HepG2 (cell line): ENCODE measurements around the gene NOXO1. TPM values are rescaled to one million over a fixed set of nuclear protein-coding genes. Genes with fewer than 3 reads are reported as not detected.
A peak's percentile ranks its signal among the peaks of the same experiment; 100 is the strongest.

ENCODE experiments used
- KLF11 ChIP-seq: IDR thresholded peaks from 2 replicates; pipeline ENCODE4 v1.6.1; 2016; ENCODE audit warnings: missing compliant biosample characterization
- NAIF1 ChIP-seq: sonication (generic); formaldehyde crosslinking; IDR thresholded peaks from 2 replicates; pipeline ENCODE4 v1.5.0; 2020; ENCODE audit warnings: mild to moderate bottlenecking, missing genetic modification reagents, borderline replicate concordance
- RELA ChIP-seq: sonication (generic); formaldehyde crosslinking; IDR thresholded peaks from 2 replicates; pipeline ENCODE4 v1.4.0; 2020; ENCODE audit warnings: missing genetic modification reagents
- SMAD9 ChIP-seq: sonication (generic); formaldehyde crosslinking; IDR thresholded peaks from 2 replicates; pipeline ENCODE4 v1.5.1; 2020; ENCODE audit warnings: mild to moderate bottlenecking, missing genetic modification reagents
- ZFP41 ChIP-seq: sonication (generic); formaldehyde crosslinking; IDR thresholded peaks from 2 replicates; pipeline ENCODE4 v1.4.0; 2020; ENCODE audit warnings: mild to moderate bottlenecking, missing genetic modification reagents, borderline replicate concordance
- ZNF234 ChIP-seq: sonication (generic); formaldehyde crosslinking; conservative IDR thresholded peaks from 2 replicates; pipeline ENCODE4 v1.5.1; 2020; ENCODE audit warnings: mild to moderate bottlenecking, missing genetic modification reagents
- ZNF235 ChIP-seq: sonication (generic); formaldehyde crosslinking; IDR thresholded peaks from 2 replicates; pipeline ENCODE4 v1.8.1; 2023; ENCODE audit warnings: mild to moderate bottlenecking, missing genetic modification reagents, borderline replicate concordance
- ZNF577 ChIP-seq: sonication (generic); formaldehyde crosslinking; IDR thresholded peaks from 2 replicates; pipeline ENCODE4 v1.4.0; 2020; ENCODE audit warnings: mild to moderate bottlenecking, low read depth, missing genetic modification reagents, borderline replicate concordance
- ZNF670 ChIP-seq: sonication (generic); formaldehyde crosslinking; IDR thresholded peaks from 2 replicates; pipeline ENCODE4 v1.8.0; 2022; ENCODE audit warnings: mild to moderate bottlenecking, missing genetic modification reagents, borderline replicate concordance
- polyA plus RNA-seq, 8 experiments: library from polyadenylated mRNA; depleted of rRNA in 3 of 8; stranded (reverse) in 7 of 8; unstranded in 1 of 8; fragments of >200 nt; fragmentation: Illumina TruSeq in 4 of 8; extraction: Trizol in 4 of 8; gene quantifications; 2 replicates each; pipeline versions ENCODE4 v1.2.1 to v1.2.3, GENCODE V29; 2011 to 2016; ENCODE audit warnings: low read depth in 4 of 8, missing spikeins in 1 of 8, mixed read lengths in 1 of 8; ENCODE audit not compliant: insufficient read depth in 1 of 8
- total RNA-seq, 5 experiments: library from RNA; depleted of rRNA; stranded (reverse); fragments of >200 nt; fragmentation: Illumina TruSeq; extraction: Trizol; gene quantifications; 2 replicates each; pipeline ENCODE4 v1.2.3, GENCODE V29; 2016; ENCODE audit warnings: low read depth in 1 of 5
- TF ChIP-seq, protein P1 (sequence below): sonication (generic); formaldehyde crosslinking; IDR thresholded peaks from 2 replicates; pipeline ENCODE4 v1.9.0; 2021; ENCODE audit warnings: mild to moderate bottlenecking, missing genetic modification reagents
- TF ChIP-seq, protein P2 (sequence below): IDR thresholded peaks from 2 replicates; pipeline ENCODE4 v1.4.0; 2020; ENCODE audit warnings: mild to moderate bottlenecking, missing genetic modification reagents
- TF ChIP-seq, protein P3 (sequence below): sonication (generic); formaldehyde crosslinking; IDR thresholded peaks from 2 replicates; pipeline ENCODE4 v1.5.1; 2020; ENCODE audit warnings: missing genetic modification reagents, mild to moderate bottlenecking, borderline replicate concordance
- TF ChIP-seq, protein P4 (sequence below): IDR thresholded peaks from 2 replicates; pipeline ENCODE4 v1.6.1; 2016; ENCODE audit warnings: missing biosample characterization, missing genetic modification reagents, low read depth

Gene NOXO1
- total and polyA plus RNA-seq, 2 of the 13 experiments (the other 11 are each of a cell fraction or from before 2014, with no cell fraction given) = 0.69 to 1.4 TPM

DNA sequence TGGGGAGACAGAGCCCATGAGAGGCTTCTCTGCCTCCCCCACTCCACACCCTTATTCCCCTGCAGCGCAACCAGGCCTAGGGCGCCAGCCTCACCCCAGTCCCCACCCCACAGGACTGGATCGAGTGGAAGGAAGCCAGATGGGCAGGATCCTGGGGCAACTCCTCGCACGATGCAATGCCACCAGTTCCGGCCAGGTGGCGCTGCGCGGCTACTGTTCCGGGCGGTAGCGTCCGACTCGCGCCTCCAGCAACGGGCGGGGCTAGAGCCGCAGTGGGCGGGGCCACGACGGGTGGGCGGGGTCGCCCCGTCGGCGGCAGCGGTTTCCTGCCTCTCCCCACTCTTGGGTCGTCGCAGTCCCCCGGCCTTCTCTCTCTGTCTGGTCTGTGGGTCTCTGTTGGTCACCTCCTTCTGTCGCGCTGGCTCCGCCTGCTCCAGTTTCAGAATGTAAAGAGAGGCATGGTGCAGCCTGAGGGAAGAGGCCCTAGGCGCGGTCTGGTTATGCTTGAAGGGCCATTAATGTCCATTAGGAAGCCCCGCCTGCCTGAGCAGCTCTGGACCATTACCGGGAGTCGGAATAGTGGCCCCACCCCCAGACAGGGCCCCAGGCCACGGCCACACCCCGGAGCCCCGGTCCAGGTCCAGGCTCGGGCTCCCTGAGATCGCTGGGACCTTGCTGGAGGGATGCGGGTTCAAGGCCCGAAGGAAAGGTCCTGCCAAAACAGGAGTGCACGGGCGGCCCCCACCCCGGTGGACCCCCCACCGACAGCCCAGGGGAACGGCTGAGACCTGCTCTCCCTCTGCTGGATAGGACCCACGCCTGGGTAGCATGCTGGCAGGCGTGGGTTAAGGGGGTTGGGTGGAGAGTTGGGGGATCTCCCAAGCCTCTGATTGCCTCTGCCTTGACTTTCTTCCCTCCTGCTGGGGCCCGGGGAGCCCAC, 42.1 kb upstream of the NOXO1 start (continued):
- TF ChIP-seq, protein P1, sequence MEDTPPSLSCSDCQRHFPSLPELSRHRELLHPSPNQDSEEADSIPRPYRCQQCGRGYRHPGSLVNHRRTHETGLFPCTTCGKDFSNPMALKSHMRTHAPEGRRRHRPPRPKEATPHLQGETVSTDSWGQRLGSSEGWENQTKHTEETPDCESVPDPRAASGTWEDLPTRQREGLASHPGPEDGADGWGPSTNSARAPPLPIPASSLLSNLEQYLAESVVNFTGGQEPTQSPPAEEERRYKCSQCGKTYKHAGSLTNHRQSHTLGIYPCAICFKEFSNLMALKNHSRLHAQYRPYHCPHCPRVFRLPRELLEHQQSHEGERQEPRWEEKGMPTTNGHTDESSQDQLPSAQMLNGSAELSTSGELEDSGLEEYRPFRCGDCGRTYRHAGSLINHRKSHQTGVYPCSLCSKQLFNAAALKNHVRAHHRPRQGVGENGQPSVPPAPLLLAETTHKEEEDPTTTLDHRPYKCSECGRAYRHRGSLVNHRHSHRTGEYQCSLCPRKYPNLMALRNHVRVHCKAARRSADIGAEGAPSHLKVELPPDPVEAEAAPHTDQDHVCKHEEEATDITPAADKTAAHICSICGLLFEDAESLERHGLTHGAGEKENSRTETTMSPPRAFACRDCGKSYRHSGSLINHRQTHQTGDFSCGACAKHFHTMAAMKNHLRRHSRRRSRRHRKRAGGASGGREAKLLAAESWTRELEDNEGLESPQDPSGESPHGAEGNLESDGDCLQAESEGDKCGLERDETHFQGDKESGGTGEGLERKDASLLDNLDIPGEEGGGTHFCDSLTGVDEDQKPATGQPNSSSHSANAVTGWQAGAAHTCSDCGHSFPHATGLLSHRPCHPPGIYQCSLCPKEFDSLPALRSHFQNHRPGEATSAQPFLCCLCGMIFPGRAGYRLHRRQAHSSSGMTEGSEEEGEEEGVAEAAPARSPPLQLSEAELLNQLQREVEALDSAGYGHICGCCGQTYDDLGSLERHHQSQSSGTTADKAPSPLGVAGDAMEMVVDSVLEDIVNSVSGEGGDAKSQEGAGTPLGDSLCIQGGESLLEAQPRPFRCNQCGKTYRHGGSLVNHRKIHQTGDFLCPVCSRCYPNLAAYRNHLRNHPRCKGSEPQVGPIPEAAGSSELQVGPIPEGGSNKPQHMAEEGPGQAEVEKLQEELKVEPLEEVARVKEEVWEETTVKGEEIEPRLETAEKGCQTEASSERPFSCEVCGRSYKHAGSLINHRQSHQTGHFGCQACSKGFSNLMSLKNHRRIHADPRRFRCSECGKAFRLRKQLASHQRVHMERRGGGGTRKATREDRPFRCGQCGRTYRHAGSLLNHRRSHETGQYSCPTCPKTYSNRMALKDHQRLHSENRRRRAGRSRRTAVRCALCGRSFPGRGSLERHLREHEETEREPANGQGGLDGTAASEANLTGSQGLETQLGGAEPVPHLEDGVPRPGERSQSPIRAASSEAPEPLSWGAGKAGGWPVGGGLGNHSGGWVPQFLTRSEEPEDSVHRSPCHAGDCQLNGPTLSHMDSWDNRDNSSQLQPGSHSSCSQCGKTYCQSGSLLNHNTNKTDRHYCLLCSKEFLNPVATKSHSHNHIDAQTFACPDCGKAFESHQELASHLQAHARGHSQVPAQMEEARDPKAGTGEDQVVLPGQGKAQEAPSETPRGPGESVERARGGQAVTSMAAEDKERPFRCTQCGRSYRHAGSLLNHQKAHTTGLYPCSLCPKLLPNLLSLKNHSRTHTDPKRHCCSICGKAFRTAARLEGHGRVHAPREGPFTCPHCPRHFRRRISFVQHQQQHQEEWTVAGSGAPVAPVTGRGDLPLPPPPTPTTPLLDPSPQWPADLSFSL (CRISPR knock-in tag) = no peak
- TF ChIP-seq, protein P2, sequence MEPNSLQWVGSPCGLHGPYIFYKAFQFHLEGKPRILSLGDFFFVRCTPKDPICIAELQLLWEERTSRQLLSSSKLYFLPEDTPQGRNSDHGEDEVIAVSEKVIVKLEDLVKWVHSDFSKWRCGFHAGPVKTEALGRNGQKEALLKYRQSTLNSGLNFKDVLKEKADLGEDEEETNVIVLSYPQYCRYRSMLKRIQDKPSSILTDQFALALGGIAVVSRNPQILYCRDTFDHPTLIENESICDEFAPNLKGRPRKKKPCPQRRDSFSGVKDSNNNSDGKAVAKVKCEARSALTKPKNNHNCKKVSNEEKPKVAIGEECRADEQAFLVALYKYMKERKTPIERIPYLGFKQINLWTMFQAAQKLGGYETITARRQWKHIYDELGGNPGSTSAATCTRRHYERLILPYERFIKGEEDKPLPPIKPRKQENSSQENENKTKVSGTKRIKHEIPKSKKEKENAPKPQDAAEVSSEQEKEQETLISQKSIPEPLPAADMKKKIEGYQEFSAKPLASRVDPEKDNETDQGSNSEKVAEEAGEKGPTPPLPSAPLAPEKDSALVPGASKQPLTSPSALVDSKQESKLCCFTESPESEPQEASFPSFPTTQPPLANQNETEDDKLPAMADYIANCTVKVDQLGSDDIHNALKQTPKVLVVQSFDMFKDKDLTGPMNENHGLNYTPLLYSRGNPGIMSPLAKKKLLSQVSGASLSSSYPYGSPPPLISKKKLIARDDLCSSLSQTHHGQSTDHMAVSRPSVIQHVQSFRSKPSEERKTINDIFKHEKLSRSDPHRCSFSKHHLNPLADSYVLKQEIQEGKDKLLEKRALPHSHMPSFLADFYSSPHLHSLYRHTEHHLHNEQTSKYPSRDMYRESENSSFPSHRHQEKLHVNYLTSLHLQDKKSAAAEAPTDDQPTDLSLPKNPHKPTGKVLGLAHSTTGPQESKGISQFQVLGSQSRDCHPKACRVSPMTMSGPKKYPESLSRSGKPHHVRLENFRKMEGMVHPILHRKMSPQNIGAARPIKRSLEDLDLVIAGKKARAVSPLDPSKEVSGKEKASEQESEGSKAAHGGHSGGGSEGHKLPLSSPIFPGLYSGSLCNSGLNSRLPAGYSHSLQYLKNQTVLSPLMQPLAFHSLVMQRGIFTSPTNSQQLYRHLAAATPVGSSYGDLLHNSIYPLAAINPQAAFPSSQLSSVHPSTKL = peak; percentile 12; the same call in 1 of the 2 replicates
- TF ChIP-seq NAIF1 (no peak), ZNF577 (CRISPR knock-in tag) (no peak), ZNF670 (CRISPR knock-in tag) (no peak), SMAD9 (CRISPR knock-in tag) (no peak), KLF11 (CRISPR knock-in tag) (no peak), ZNF235 (CRISPR knock-in tag) (no peak), ZNF234 (CRISPR knock-in tag) (no peak), ZFP41 (CRISPR knock-in tag) (no peak), RELA (CRISPR knock-in tag) (no peak)
- TF ChIP-seq, protein P3, sequence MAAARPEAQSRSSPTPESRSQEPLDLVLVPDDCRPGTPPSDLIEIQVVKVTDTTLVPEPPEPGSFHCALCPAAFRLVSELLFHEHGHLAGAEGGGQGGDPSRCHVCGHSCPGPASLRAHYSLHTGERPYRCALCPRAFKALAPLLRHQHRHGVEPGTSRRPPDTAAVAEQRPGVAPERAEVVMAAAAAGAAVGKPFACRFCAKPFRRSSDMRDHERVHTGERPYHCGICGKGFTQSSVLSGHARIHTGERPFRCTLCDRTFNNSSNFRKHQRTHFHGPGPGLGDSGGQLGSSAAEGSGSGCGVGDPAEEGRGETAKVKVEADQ (CRISPR knock-in tag) = no peak
- TF ChIP-seq, protein P4, sequence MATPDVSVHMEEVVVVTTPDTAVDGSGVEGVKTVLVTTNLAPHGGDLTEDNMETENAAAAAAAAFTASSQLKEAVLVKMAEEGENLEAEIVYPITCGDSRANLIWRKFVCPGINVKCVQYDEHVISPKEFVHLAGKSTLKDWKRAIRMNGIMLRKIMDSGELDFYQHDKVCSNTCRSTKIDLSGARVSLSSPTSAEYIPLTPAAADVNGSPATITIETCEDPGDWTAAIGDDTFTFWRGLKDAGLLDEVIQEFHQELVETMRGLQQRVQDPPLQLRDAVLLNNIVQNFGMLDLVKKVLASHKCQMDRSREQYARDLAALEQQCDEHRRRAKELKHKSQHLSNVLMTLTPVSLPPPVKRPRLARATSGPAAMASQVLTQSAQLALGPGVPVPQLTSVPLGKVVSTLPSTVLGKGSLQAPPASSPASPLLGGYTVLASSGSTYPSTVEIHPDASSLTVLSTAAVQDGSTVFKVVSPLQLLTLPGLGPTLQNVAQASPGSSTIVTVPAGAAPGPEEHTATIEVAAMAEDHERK (CRISPR knock-in tag) = no peak
